Hippocampal formation (tissue), 2 donors: ENCODE data around the gene ADK.
"Not testable (repeated sequence)": the region's sequence is repeated elsewhere in the genome, so short reads cannot be mapped to it uniquely, and the experiment has no call there.

Source experiments
- DNase-seq, 2 donors: peaks; one replicate each; lab custom pipeline; 2025; lab: John Stamatoyannopoulos, UW

Gene ADK

DNA sequence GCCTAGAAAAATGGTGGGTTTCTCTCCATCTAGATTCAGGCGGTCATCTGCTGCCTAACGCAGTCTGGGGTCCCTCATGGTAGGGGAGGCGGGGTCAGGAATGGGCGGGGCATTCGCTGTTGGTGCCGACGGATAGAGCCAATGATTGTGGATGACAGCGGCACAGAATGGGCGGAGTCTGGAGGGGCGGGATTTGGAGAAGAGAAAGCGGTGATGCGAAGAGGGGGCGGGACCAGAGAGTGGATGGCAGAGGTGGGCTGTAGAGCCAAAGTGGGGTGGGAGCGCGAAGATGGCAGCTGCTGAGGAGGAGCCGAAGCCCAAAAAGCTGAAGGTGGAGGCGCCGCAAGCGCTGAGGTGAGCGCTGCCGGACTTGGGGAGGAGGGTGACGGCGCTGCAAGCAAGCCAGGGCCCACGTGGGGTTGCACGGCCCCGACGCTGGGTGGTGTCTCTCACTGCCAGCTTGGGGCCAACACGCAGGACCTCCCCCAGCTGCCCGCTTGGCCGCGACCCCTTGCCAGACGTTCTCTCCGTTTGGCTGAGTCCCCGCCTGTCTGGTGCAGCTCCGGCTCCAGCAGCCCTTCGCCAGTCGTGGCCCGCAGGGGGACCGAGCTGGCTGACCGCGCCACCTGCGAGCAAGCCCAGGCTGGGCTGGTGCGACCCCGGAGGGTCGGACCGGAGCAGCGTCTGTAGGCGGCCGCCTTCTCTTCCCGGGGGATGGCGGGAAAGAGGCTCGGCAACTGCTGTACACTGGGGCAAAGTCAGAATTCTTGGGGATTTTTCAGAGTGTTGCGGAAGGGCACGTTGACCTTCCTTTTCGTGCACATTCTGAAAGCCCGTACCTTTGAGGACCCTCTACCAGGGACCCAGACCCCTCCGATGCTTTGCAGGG is at the start of gene ADK:
TSS of gene ADK (plus strand) at position 232 of the 889 bp plus-strand sequence. CDS start at position 290, 58 bp downstream.
- DNase-seq: peak; percentile 96 to 97

DNA sequence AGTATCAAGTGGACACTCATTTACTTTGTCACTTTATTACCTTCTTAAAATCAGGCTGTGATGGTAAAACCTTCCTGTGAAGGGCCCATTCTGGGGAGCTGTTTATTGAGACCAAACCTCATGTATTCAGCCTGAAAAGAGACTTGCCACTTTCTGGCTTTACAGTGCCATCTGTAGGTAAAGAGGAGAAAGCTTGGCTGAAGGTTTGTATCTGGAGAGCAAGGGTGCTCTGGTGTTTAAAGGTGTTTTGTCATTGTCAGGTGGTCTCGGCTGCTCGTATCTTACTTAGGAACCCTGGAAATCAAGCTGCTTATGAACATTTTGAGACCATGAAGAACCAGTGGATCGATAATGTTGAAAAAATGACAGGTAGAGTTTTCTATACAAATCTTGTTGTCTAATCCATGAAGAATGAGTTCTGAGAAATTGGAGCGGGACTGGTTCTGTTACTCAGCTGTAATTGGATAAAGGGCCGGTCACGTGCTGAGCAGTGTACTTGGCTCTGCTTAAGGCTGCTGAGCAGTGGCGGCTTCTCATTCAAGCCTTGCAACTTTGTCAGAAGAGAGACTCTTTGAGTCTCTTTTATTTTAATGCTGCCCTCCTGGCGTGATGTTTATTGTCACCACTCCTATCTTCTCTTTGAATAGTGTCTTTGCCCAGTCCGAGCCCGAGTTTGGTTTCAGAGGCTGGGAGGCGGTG is 47.3 kb upstream of the ADK start:
- no peak for DNase-seq

DNA sequence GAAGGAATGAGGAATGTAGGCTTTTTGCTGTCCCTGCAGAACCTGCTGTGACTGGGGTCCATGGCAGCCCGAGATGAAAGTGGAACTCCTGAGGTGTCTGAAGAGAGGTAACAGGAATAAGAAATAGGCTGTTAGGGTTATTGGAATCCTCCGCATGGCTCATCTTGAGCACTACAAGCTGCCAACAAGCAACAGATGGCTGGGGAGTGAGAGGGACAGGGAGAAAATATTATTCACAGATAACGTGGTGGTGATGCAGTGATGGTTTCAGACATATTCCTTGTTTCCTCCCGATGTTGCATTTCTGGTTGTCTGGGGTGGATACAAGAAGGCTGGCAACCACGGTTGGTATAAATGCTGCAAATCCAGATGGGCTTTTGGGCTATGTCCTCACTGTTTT is 46.5 kb upstream of the ADK start:
- no peak for DNase-seq

DNA sequence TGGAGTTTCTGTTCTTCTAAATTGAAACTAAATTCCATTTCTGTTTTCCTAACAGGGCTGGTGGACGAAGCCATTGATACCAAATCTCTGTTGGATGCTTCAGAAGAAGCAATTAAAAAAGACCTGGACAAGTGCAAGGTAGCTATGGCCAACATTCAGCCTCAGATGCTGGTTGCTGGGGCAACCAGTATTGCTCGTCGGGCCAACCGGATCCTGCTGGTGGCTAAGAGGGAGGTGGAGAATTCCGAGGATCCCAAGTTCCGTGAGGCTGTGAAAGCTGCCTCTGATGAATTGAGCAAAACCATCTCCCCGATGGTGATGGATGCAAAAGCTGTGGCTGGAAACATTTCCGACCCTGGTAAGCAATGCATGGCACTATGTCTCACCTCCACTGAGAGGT is 46.0 kb upstream of the ADK start:
- DNase-seq: no peak

DNA sequence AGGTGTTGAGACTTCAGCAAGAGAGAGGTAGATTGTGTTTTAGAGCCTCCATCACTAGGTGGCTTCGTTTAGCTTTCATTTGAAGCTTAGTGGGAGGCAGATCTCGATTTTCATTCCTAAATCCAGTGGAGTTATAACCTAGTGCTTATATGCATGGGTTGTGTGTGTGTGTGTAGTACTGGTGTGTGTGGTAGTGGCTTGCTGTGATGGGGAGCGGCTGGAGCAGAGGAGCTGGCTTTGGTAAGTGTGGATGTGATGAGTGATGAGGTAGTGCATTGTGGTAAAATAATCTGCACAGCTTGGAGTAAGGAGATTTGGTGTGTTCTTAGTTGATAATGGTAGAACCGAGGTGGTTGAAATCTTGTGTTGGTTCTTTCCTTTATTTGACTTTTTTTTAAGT is 43.6 kb upstream of the ADK start:
- DNase-seq: no peak

DNA sequence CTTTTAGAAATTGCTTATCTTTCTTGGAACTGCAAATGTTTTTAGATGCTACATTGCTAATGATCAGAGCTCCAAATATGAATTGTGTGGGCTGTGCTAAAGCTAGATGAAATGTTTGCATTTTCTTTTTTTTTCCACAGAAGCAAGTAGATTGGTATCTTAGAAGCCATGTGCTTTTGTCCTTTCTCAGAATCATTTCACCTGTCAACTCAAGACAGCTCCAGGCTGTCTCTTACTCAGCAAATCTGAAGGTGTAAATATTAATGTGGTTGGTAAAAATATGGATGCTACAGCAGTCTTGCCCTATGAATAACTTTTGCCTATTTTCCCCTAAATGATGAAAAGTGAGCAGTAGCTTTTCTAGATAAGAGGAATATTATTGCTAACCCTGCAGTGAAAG is 41.6 kb upstream of the ADK start:
- DNase-seq: no peak

DNA sequence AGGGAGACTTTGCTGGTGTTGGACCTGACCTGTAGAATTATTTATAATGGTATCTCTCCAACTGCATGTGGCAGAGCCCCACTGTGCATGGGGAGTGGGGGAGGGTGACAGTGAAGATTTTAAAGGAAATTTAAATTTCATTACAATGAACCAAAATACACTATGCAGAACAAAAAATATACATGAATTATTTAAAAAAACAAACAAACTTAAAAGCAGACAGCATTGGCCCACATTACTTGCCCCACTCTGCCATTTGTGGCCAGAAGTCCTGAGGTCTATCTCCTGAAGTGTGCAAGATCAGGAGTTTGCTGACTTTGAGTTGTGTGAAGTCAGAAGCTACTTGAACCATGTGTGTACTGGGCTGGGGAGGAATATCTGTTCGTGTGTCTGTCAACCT is 40.9 kb upstream of the ADK start:
- no peak for DNase-seq

DNA sequence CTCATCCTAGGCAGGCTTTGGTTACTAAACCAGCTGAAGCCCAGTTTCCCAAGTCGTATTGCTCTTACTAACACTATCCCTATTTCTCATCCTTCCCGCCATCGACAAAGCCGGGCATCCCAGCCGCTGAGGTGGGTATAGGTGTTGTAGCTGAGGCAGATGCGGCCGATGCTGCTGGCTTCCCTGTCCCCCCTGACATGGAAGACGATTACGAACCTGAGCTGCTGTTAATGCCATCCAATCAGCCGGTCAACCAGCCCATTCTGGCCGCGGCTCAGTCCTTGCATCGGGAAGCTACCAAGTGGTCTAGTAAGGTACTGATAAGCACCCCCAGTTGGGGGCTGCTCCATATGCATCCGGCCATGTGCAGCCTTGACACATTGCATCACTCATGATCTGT is 39.2 kb upstream of the ADK start:
- DNase-seq: no peak

DNA sequence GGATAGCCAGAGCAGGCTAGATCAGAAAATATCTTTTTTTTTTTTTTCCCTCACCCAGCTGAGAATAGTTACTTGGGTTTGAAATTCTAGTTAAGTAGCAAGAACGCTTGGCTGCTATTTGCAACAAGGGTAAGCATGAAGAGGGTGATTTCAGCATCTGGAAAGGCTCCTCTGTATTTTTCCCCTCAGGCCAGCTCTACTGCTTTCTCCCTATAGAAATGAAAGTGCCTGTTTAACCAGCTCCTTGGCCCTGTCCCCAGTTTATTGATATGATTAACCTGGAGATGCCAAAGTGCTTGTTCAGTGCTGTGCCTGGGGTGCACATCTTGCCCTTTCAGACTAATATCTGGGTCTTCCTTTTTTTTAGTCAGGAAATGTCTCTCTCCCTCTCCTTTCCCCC is 37.5 kb upstream of the ADK start:
- DNase-seq: no peak

DNA sequence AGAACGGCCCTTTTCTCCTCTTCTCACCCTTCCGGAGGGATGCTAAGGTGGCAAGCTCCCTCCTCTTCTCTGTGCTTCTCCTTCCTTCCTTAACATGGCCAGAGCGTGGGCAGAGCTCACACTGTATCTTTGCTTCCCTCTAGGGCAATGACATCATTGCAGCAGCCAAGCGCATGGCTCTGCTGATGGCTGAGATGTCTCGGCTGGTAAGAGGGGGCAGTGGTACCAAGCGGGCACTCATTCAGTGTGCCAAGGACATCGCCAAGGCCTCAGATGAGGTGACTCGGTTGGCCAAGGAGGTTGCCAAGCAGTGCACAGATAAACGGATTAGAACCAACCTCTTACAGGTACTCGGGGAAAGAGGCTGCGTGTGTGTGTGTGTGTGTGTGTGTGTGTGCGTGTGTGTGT is 37.0 kb upstream of the ADK start:
- peak in 1 of 2 donors; percentile 13 for DNase-seq

DNA sequence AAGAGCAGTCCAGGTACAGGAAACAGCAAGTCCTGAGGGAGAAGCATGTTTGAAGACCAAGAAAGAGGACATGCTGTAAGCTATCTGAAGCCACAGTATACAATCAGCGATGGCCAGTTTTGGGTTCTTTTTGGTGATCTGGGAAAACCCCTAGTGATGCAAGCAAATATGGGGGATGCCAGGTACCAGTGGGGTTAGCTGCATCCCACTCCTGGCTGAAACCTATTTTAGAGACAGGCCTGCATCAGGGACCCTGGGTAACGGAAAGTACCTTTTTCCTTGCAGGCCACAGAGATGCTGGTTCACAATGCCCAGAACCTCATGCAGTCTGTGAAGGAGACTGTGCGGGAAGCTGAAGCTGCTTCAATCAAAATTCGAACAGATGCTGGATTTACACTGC is 33.3 kb upstream of the ADK start:
- no peak for DNase-seq

DNA sequence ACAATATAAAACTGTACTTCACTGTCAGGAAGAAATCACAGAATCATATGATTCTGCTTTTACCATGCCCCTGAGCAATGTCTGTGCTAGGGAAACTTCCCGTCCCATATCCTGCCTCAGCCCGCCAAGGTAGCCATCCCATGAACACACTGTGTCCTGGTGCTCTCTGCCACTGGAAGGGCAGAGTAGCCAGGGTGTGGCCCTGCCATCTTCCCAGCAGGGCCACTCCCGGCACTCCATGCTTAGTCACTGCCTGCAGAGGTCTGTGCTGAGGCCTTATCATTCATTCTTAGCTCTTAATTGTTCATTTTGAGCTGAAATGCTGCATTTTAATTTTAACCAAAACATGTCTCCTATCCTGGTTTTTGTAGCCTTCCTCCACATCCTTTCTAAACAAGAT is 32.2 kb upstream of the ADK start:
- DNase-seq: no peak

DNA sequence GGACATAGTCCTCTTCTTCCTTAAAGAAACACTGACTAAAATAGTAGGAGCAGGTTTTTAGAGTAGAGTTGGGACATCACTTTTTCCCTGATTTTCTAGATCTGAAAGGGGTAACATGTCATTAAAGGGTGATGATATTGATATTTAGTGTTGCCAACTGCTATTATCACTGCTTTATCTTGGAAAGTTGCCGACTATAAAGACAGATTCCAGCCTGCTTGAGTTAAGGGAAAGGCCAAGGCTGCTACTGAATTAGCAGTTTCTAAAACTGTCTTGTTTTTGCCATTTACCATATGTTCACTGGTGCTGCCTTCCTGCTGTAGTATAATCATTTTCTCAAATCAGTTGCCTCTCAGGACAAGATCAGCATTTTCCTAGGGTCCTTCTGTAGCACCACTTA is 30.1 kb upstream of the ADK start:
- DNase-seq: no peak

DNA sequence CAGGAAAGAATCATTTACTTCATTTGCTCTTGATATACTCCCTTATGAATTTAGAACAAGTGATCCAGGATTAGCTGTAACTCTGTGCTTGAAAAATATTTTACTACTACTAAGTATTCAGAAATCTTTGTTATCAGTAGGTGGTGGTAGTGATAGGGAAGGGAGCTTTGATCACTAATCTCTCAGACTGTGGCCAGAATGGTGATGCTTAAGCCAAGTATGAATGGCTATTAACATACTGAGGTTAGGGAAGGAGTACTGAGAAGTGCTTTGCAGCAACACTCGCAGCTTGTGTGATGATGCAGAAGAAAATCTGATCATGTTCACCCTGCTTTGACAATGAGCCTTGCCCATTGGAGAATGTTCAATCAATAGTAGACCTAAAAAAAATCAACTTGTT is 29.7 kb upstream of the ADK start:
- DNase-seq: no peak

DNA sequence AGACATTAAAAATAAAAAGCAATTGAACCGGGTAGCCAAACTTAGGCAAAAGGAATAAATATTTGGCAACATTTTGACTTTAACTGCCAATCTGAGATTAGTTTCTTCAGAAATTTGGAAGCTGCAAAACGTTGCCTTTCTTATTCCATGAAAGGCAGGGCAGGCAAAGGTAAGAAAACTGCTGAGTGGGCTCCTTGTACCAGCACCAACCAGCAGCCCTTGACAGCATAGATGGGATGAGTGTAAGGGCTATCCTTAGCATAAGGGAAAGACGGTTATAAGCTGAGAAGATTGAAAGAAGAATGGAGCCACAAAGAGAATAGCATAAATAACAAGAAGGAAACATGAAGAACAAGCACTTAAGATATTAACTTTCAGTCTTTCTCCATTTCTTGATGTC is 29.0 kb upstream of the ADK start:
- no peak for DNase-seq

DNA sequence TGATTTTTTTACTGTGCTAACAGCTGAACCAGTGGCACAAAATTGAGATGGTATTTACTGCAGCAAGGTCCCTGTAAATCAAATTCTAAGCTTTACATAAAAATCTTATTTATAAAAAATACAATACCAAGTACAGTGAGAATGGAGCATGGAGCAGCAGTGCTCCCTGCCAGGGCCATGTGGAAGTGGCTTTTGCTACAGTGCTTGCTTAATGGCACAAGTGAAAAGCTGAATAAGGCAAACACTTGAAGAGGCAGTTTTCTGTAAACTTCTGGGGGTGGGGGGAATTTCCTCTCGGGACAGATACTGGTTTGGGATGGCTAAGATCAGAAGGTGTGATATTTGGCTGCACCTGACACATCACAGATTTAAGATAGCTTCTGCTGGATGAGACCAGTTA is 27.9 kb upstream of the ADK start:
- no peak for DNase-seq

DNA sequence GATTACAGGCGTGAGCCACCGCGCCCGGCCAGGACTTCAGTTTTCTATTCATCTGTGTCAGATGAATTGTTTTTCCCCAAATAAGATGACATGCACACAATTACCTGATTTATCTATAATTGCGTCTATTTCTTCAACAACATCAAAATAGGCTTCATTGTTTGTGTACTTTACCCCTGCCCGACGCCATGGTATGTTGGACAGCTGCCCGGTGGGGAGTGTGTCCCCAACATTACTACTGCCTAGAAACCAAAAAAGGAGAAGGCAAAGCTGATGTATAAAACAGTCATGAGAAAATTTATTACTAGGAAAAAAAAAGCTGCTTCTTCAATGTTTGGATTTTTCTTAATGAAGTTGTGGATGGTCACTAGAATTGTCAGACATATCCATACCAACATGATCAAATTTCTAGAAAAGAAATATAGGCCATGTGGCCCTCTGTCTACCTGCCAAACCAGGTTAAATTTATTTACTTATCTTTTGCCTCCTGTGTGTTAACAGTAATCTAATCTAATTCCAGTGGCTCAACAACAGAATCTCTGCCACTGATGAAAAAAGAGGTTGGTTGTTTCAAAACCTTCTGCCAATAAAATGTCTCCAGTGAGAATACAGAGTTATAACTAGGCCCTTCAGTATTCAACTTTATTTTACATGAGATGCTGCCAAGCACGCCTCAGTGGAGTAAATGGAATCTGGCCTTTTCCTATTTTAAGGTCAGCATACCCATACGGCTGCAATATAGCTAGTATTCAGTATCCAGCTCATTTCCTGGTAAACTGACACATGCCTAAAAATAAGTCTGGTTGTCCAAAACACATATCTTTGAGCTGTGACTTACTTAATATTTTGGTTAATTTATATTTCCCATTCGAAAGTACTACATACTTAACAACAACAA is 16.8 kb upstream of the ADK start:
- DNase-seq: no peak

DNA sequence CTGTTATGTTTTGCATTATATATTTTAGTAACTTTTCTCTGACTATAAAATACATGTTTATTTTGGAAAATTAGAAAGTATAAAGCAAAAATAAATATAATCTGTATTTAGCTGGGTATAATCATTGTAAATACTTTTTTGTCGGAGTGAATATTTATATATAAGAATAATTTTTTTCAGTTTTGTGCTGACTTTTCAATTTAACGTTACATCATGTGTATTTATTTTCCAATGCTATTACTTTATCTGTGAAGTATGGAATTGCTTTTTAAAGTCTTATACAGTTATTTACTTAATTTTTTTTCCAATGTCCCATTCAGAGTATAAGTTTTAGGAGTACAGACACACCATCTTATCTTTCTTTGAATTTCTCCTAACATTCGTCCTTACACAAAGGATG is 15.6 kb upstream of the ADK start:
- no peak for DNase-seq

DNA sequence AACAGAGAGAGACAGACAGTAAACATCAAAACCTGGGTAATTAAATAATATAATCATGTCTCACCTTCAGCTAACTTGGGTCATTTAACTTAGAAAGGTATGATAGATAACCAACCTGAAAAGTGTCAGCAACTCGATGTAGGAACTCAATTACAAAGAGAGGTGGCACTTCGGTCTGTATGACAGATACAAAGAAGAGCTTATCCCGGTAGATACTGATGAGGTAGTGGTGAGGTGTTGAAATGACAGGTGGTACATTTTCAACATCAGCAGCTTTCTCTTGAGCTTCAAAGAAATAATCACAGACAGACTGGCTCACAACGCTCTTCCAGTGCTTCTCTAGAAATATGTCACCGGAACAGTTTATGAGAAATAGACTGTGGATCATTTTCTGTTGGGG is 13.0 kb upstream of the ADK start:
- DNase-seq: no peak

DNA sequence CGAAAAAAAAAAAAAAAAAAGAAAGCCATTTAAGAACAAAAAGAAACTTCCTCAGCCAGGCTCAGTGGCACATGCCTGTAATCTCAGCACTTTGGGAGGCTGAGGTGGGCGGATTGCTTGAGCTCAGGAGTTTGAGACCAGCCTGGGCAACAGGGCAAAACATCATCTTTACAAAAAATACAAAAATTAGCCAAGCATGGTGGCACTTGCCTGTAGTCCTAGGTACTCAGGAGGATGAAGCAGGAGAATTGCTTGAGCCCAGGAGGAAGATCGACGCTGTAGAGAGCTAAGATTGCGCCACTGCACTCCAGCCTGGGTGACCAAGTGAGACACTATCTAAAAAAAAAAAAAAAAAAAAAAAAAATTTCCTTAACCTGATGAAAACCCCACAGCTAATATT is 12.4 kb upstream of the ADK start:
- DNase-seq: not testable (repeated sequence)

DNA sequence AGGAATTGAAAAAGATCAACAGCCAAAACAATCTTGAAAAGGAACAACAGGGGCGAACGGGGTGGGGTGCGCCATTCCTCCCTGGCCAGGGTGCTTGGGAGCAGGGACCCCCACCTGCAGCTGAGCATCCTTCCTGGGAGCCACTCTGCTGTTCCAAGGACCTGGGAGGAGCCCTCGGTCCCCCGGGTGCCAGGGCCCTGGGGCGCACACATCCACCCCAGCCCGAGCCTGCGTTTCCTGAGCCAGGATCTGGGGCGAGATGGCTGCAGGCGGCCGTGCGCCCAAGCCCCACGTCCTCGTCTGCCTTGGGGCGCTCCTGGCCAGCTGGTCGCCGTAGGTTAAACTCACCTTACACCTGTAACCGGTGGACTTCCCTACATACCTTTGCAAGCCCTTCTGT is 11.0 kb upstream of the ADK start:
- no peak for DNase-seq

DNA sequence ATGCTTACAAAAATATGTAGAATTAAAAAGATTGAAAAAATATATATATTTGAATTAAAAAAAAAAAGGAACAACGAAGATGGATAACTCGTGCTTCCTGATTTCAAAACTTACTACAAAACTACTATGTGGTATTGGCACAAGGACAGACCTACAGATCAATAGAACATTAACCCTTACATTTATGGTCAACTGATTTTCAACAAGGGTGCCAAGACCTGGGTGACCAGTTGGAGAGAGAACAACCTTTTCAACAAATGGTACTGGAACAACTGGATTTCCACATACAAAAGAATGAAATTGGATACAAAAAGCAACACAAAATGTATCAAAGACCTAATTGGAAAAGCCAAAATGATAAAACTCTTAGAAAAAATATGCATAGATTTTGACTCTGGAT is 10.5 kb upstream of the ADK start:
- DNase-seq: no peak

DNA sequence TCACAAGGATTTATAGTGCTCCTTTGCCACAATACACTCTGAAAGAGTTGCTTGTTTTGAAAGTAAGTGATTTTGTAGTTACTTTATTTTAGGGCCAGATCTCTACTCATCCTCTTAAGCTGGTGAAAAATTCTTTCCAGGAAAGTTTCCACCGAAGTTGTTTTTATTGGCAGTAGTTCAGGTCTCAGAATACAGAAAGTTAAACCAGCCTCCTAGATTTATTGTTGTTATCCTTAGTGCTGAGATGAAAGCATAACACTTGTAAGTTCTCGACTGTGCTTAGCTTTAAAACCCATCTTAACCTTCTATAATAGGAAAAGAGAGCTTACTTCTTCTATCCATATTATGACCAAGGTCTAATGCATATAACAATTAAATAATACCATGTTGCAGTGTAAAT is 5.9 kb upstream of the ADK start:
- DNase-seq: no peak
